ENCODE results near the gene OBSL1.

The OBSL1 gene

GRCh38 chr2:219565130-219566080 is 5.9 kb downstream of the OBSL1 start:
- no peak for DNase-seq

GRCh38 chr2:219563271-219563928 is 7.9 kb downstream of the OBSL1 start:
- DNase-seq = no peak

- DNase-seq = no peak
Measured at GRCh38 chr2:219562049-219563020, 9.0 kb downstream of the OBSL1 start.

- DNase-seq = no peak
Measured at GRCh38 chr2:219561179-219562048, 9.9 kb downstream of the OBSL1 start.

- no peak for DNase-seq
Measured at GRCh38 chr2:219560893-219561178, 10.5 kb downstream of the OBSL1 start.

- DNase-seq = no peak
Measured at GRCh38 chr2:219560037-219560892, 11.1 kb downstream of the OBSL1 start.

GRCh38 chr2:219559156-219559915 is 12.0 kb downstream of the OBSL1 start:
- no peak for DNase-seq

- no peak for DNase-seq
Measured at GRCh38 chr2:219557791-219558785, 13.3 kb downstream of the OBSL1 start.

- DNase-seq = no peak
Measured at GRCh38 chr2:219557320-219557719, 14.0 kb downstream of the OBSL1 start.

GRCh38 chr2:219556413-219556812 is 14.9 kb downstream of the OBSL1 start:
- DNase-seq = no peak

- no peak for DNase-seq
Measured at GRCh38 chr2:219555956-219556355, 15.4 kb downstream of the OBSL1 start.

- DNase-seq = no peak
Measured at GRCh38 chr2:219554350-219554749, 17.0 kb downstream of the OBSL1 start.

- no peak for DNase-seq
Measured at GRCh38 chr2:219553463-219553963, 17.8 kb downstream of the OBSL1 start.

GRCh38 chr2:219553168-219553417 is 18.2 kb downstream of the OBSL1 start:
- no peak for DNase-seq

GRCh38 chr2:219552382-219553167 is 18.8 kb downstream of the OBSL1 start:
- DNase-seq = peak; percentile 83

- peak; percentile 30 for DNase-seq
Measured at GRCh38 chr2:219551441-219552381, 19.6 kb downstream of the OBSL1 start.

GRCh38 chr2:219549619-219550018 is 21.7 kb downstream of the OBSL1 start:
- no peak for DNase-seq
